Measurements from ENCODE around the gene CACNA1G. TPM values are rescaled to one million over a fixed set of nuclear protein-coding genes. Genes with fewer than 3 reads are reported as not detected.

Gene CACNA1G
- total RNA-seq, 2 donors from 2014 or later: 3.4 to 6.6 TPM

DNA sequence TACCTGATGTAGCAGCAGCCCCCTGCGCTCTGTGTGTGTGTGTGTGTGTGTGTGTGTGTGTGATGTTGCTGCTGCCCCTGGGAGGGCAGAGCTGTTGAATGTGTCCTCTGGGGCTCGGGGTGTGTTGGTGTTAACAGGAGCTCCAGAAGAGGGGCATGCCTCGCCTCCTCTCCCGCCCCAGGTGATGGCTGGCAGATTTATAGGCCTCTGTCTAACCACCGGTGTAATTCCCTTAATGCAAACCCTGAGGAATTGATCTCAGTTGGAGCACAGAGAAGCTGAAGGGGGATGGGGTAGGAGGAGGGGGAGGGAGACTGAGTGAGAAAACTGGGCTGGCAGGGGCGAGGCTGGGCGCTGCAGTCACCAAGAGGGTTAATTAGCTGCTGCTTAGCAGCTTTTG lies 10.0 kb downstream of the CACNA1G start:
- no peak overlapping the region for H3K4me3 ChIP-seq
- DNase-seq (ENCODE audit: low spot score): no peak
- WGBS: 76% methylated on average over 7 of the region's 7 CpGs
- no peak overlapping the region for H3K27ac ChIP-seq
- H3K36me3 ChIP-seq: no peaks in the 10 kb centered on the region
- TF ChIP-seq POLR2A (IDR thresholded peaks at IDR 0.05): no peak
- TF ChIP-seq, protein P1, sequence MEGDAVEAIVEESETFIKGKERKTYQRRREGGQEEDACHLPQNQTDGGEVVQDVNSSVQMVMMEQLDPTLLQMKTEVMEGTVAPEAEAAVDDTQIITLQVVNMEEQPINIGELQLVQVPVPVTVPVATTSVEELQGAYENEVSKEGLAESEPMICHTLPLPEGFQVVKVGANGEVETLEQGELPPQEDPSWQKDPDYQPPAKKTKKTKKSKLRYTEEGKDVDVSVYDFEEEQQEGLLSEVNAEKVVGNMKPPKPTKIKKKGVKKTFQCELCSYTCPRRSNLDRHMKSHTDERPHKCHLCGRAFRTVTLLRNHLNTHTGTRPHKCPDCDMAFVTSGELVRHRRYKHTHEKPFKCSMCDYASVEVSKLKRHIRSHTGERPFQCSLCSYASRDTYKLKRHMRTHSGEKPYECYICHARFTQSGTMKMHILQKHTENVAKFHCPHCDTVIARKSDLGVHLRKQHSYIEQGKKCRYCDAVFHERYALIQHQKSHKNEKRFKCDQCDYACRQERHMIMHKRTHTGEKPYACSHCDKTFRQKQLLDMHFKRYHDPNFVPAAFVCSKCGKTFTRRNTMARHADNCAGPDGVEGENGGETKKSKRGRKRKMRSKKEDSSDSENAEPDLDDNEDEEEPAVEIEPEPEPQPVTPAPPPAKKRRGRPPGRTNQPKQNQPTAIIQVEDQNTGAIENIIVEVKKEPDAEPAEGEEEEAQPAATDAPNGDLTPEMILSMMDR (IDR thresholded peaks at IDR 0.05): no peak
- intact Hi-C loops (cut with DNase I): no loop called here
- H3K4me1 ChIP-seq (replicated peaks): no peaks in the 10 kb centered on the region
- H3K9me3 ChIP-seq: no peaks in the 10 kb centered on the region
- H3K27me3 ChIP-seq (replicated peaks; ENCODE audit: insufficient read depth): no peaks in the 10 kb centered on the region

DNA sequence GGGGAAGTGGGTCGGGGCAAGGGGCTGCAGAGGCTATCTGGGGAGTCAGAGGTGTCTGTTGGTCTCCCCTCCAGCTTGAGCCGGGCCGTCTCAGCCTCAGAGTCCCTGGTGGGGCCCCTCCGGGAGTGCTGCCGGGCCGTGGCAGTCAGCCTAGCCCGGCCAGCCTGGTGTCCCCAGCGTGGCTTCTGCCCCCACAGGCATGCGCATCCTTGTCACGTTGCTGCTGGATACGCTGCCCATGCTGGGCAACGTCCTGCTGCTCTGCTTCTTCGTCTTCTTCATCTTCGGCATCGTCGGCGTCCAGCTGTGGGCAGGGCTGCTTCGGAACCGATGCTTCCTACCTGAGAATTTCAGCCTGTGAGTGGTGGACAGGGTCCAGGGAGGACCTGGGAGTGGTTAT lies 11.2 kb downstream of the CACNA1G start:
- no peaks in the 10 kb centered on the region for H3K36me3 ChIP-seq
- no peak overlapping the region for H3K27ac ChIP-seq
- H3K4me3 ChIP-seq: no peak overlapping the region
- intact Hi-C loops (cut with DNase I): no loop called here
- DNase-seq (ENCODE audit: low spot score): no peak
- 90% methylated on average over 14 of the region's 19 CpGs for WGBS
- no peaks in the 10 kb centered on the region for H3K27me3 ChIP-seq (replicated peaks; ENCODE audit: insufficient read depth)
- H3K9me3 ChIP-seq: no peaks in the 10 kb centered on the region
- H3K4me1 ChIP-seq (replicated peaks): no peaks in the 10 kb centered on the region
- TF ChIP-seq POLR2A (IDR thresholded peaks at IDR 0.05): no peak
- TF ChIP-seq POLR2AphosphoS5 (IDR thresholded peaks at IDR 0.05): no peak
- TF ChIP-seq, protein P1 (IDR thresholded peaks at IDR 0.05): no peak

DNA sequence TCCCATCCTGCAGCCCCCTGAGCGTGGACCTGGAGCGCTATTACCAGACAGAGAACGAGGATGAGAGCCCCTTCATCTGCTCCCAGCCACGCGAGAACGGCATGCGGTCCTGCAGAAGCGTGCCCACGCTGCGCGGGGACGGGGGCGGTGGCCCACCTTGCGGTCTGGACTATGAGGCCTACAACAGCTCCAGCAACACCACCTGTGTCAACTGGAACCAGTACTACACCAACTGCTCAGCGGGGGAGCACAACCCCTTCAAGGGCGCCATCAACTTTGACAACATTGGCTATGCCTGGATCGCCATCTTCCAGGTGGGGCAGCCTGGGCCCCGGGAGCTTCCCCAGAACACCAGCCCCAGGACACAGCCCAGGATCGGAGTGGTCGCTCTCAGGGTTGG lies 12.0 kb downstream of the CACNA1G start:
- H3K4me1 ChIP-seq (replicated peaks): no peaks in the 10 kb centered on the region
- intact Hi-C loops (cut with DNase I): no loop called here
- H3K4me3 ChIP-seq: no peak overlapping the region
- TF ChIP-seq, protein P1 (IDR thresholded peaks at IDR 0.05): no peak
- no peaks in the 10 kb centered on the region for H3K9me3 ChIP-seq
- no peaks in the 10 kb centered on the region for H3K27me3 ChIP-seq (replicated peaks; ENCODE audit: insufficient read depth)
- H3K27ac ChIP-seq: no peak overlapping the region
- no peaks in the 10 kb centered on the region for H3K36me3 ChIP-seq
- no peak for DNase-seq (ENCODE audit: low spot score)
- 97% methylated on average over 20 of the region's 20 CpGs for WGBS

DNA sequence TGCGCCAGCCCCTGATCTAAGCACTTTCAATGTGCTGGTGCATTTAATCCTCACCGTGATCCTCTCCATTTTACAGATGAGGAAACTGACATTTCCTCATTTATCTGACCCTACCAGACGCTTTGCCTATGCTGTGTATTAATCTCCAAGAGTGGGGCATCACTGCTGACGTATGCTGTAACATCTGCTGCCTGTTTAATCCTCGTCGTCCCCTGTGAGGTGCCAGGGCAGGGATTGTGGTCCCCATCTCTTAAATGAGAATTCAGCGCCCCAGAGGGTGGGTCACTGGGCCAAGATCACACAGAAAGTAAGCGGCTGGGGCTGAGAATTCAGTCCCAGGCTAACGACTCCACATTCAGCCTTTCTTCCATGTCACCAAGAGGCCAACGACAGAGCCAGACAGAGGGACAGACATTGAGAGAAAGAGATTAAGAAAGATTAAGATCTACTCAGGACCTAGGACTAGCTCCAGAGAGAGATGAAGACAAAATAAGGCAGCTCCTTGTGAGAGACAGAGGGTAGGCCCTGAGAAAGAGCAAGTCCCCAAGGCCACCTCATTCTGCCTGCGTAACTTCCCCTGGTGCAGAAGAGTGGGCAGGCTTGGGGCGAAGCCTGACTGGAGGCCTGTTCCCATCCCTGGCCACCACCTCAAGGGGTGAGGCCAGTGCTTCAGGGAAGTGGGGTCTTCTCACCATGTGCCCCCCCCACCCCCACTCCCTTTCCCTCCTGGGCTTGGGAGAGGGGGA lies 13.5 kb downstream of the CACNA1G start:
- 88% methylated on average over 12 of the region's 12 CpGs for WGBS
- H3K4me3 ChIP-seq: no peak overlapping the region
- H3K27ac ChIP-seq: no peak overlapping the region
- H3K36me3 ChIP-seq: no peaks in the 10 kb centered on the region
- no peak for DNase-seq (ENCODE audit: low spot score)
- no peaks in the 10 kb centered on the region for H3K27me3 ChIP-seq (replicated peaks; ENCODE audit: insufficient read depth)
- no peaks in the 10 kb centered on the region for H3K4me1 ChIP-seq (replicated peaks)
- TF ChIP-seq POLR2AphosphoS5 (IDR thresholded peaks at IDR 0.05): no peak
- TF ChIP-seq, protein P1 (IDR thresholded peaks at IDR 0.05): no peak
- H3K9me3 ChIP-seq: no peaks in the 10 kb centered on the region
- intact Hi-C loops (cut with DNase I): no loop called here

DNA sequence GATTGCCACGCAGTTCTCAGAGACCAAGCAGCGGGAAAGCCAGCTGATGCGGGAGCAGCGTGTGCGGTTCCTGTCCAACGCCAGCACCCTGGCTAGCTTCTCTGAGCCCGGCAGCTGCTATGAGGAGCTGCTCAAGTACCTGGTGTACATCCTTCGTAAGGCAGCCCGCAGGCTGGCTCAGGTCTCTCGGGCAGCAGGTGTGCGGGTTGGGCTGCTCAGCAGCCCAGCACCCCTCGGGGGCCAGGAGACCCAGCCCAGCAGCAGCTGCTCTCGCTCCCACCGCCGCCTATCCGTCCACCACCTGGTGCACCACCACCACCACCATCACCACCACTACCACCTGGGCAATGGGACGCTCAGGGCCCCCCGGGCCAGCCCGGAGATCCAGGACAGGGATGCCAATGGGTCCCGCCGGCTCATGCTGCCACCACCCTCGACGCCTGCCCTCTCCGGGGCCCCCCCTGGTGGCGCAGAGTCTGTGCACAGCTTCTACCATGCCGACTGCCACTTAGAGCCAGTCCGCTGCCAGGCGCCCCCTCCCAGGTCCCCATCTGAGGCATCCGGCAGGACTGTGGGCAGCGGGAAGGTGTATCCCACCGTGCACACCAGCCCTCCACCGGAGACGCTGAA lies 15.2 kb downstream of the CACNA1G start:
- TF ChIP-seq POLR2AphosphoS5 (IDR thresholded peaks at IDR 0.05) (no peak), POLR2A (IDR thresholded peaks at IDR 0.05) (no peak)
- TF ChIP-seq, protein P1 (IDR thresholded peaks at IDR 0.05): no peak
- Histone ChIP-seq H3K36me3 (no peaks in the 10 kb centered on the region), H3K9me3 (no peaks in the 10 kb centered on the region), H3K4me3 (no peak overlapping the region), H3K27ac (no peak overlapping the region), H3K4me1 (replicated peaks) (no peaks in the 10 kb centered on the region), H3K27me3 (replicated peaks; ENCODE audit: insufficient read depth) (no peaks in the 10 kb centered on the region)
- intact Hi-C loops (cut with DNase I): no loop called here
- no peak for DNase-seq (ENCODE audit: low spot score)
- WGBS: 85% methylated on average over 33 of the region's 33 CpGs

All from prostate gland (tissue), 2 donors.